Cardiac muscle cell (in vitro differentiated cells and primary cell): ENCODE results near the gene ARL10. TPM values are rescaled to one million over a fixed set of nuclear protein-coding genes. Genes with fewer than 3 reads are reported as not detected.
"Not testable (repeated sequence)": the region's sequence is repeated elsewhere in the genome, so short reads cannot be mapped to it uniquely, and the experiment has no call there.

Experiments
- DNase-seq, 2 donors: peaks; one replicate each; pipeline versions ENCODE4 v3.0.0 to v3.0.0-alpha.2; 2010 to 2017; ENCODE audit warnings: low read depth in 1 of 2, low spot score in 1 of 2
- H3K27ac ChIP-seq: fragments of 200-600 bp; sonication (generic); 2 replicates; pipeline ENCODE4 v1.5.1; 2016
- H3K27me3 ChIP-seq: fragments of 200-600 bp; sonication (generic); 2 replicates; pipeline ENCODE4 v1.6.0; 2016; ENCODE audit warnings: control low read depth
- H3K36me3 ChIP-seq: fragments of 200-600 bp; sonication (generic); 2 replicates; pipeline ENCODE4 v1.5.1; 2016; ENCODE audit warnings: control low read depth
- H3K4me1 ChIP-seq: fragments of 200-600 bp; sonication (generic); 2 replicates; pipeline ENCODE4 v1.8.1; 2017; ENCODE audit warnings: low read depth, mild to moderate bottlenecking, mixed run types
- H3K4me3 ChIP-seq: fragments of 200-600 bp; sonication (generic); 2 replicates; pipeline ENCODE4 v1.5.1; 2016; ENCODE audit warnings: mild to moderate bottlenecking
- H3K9me3 ChIP-seq: fragments of 200-600 bp; sonication (generic); 2 replicates; pipeline ENCODE4 v1.5.1; 2017; ENCODE audit warnings: low read depth, mild to moderate bottlenecking, control low read depth
- polyA plus RNA-seq: library from polyadenylated mRNA; unstranded; fragments of >200 nt; fragmentation: Nextera tagmentation; extraction: Ambion mirVana; gene quantifications from 2 replicates; pipeline ENCODE4 v1.2.1, GENCODE V29; 2016
- total RNA-seq: library from RNA; depleted of rRNA; stranded (reverse); fragments of >200 nt; gene quantifications from 2 replicates; pipeline ENCODE4 v1.2.3, GENCODE V29; 2016
- TF ChIP-seq, protein P1 (sequence below): IDR thresholded peaks from 2 replicates; pipeline ENCODE4 v1.5.1; 2012; ENCODE audit warnings: low read depth, mild to moderate bottlenecking, low read length

ARL10 gene
- total and polyA plus RNA-seq, 2 experiments from 2014 or later = 7.8 to 29.5 TPM

DNA sequence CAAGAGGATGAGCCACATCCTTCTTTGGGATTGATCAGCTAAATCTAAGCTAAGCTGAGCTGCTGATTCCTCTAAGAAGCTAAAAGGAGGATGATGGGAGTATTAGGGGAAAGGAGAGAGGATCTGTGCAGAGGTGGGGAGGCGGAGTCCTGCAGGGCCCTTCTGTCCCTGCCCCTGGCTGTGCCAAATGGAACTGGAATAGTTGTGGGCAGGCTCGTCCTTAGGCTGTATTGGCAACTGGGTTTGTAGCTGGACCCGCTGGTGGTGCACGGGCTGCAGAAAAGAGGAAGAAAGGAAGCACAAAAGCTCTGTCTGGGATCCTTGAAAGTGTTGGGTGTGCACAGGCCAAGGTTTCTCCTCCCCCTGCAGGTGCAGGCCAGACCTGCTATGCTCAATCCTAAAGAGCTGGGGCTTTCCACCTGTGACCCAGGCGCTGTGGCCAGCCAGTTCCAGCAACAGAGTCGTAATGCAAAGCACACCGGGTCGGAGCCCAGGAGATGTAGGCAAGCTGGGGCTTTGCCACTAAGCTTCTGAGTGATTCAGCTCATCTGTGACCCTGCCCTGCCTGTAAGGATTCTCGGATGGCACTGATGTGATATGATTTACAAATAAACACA is 41.3 kb downstream of the ARL10 start:
- peaks cover 5% of the 10 kb centered on the region for H3K4me1 ChIP-seq
- no peak overlapping the region for H3K27ac ChIP-seq
- no peaks in the 10 kb centered on the region for H3K9me3 ChIP-seq
- TF ChIP-seq, protein P1, sequence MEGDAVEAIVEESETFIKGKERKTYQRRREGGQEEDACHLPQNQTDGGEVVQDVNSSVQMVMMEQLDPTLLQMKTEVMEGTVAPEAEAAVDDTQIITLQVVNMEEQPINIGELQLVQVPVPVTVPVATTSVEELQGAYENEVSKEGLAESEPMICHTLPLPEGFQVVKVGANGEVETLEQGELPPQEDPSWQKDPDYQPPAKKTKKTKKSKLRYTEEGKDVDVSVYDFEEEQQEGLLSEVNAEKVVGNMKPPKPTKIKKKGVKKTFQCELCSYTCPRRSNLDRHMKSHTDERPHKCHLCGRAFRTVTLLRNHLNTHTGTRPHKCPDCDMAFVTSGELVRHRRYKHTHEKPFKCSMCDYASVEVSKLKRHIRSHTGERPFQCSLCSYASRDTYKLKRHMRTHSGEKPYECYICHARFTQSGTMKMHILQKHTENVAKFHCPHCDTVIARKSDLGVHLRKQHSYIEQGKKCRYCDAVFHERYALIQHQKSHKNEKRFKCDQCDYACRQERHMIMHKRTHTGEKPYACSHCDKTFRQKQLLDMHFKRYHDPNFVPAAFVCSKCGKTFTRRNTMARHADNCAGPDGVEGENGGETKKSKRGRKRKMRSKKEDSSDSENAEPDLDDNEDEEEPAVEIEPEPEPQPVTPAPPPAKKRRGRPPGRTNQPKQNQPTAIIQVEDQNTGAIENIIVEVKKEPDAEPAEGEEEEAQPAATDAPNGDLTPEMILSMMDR = no peak
- DNase-seq = no peak
- no peaks in the 10 kb centered on the region for H3K36me3 ChIP-seq
- H3K27me3 ChIP-seq = no peaks in the 10 kb centered on the region
- H3K4me3 ChIP-seq = no peak overlapping the region

DNA sequence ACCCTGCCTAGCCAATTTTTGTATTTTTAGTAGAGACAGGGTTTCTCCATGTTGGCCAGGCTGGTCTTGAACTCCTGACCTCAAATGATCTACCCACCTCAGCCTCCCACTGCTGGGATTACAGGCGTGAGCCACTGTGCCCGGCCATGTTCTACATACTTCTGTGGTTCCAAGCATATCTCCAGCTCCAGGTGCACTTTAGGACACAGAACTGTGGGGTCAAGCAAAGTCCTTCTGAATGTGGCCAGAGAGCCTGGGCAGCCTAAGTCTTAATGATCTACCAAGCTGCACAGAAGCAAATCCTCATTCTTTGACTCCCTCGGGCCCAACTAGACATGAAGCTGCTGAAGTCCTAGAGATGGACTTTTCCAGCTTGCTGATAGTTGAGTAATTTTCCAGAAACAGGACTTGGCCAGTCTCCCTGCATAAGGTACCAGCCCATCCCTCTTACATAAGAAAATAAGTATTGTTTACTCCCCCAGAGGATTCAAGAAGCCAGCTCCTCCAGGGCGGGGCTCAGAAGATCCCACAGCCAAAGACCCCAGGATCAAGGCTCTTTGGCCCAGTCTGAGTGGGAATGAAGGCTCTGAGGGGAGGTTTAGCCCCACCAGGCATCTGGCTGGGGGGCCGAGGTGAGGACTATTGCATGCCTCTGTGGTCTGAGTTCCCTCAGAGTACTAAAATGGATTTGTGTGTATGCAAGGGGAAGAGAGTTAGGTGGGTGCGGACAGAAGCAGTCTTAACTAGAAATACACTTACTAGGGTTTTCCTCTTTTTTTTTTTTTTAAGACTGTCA is 42.4 kb downstream of the ARL10 start:
- Histone ChIP-seq H3K4me3 (no peak overlapping the region), H3K4me1 (no peaks in the 10 kb centered on the region), H3K27ac (no peak overlapping the region), H3K36me3 (no peaks in the 10 kb centered on the region), H3K27me3 (no peaks in the 10 kb centered on the region), H3K9me3 (no peaks in the 10 kb centered on the region)
- no peak for DNase-seq
- TF ChIP-seq, protein P1 = no peak

DNA sequence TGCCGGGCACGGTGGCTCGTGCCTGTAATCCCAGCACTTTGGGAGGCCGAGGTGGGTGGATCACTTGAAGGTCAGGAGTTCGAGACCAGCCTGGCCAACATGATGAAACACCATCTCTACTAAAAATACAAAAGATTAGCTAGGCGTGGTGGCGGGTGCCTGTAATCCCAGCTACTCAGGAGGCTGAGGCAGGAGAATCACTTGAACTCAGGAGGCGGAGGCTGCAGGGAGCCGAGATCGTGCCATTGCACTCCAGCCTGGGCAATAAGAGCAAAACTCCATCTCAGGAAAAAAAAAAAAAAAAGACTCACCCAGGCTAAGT is 42.9 kb downstream of the ARL10 start:
- H3K9me3 ChIP-seq, H3K36me3 ChIP-seq, H3K27me3 ChIP-seq, H3K4me3 ChIP-seq, H3K4me1 ChIP-seq, H3K27ac ChIP-seq, DNase-seq: not testable (repeated sequence)

DNA sequence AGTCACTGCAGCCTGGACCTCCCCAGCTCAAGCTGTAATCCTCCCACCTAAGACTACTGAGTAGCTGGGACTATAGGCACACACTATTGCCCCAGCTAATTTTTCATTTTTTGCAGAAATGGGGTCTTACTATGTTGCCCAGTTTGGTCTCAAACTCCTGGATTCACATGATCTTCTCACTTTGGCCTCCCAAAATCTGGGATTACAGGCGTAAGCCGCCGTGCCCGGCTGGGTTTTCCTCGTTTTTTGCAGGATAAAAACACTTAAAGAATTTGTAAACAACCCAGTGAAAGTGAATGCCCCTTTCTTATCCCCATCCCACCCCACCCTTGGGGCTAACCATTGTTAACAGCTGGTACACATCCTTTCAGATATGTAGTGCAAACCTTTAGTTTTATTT is 43.3 kb downstream of the ARL10 start:
- Histone ChIP-seq H3K9me3 (no peaks in the 10 kb centered on the region), H3K4me3 (no peak overlapping the region), H3K27ac (no peak overlapping the region), H3K36me3 (no peaks in the 10 kb centered on the region), H3K4me1 (no peaks in the 10 kb centered on the region), H3K27me3 (no peaks in the 10 kb centered on the region)
- no peak for DNase-seq
- TF ChIP-seq, protein P1 = no peak

DNA sequence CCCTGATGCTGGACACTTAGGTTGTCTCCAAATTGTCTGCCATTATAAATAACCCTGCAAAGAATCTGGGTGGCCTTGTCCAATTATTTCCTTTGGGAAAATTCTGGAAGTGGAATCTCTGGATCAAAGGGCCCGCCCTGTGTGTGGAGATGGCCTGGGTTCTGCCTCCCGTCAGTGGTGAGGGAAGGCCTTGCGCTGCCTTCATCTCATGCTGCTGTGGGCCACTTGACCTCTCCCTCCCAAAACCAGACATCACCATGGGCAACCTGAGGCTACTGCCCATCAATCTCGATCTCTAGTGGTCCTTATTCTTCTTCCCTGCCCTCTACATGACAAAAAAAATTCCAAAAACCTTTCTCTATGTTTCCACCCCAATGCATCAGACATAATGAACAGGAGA is 44.5 kb downstream of the ARL10 start:
- peaks cover under 1% of the 10 kb centered on the region for H3K4me1 ChIP-seq
- no peak for DNase-seq
- no peaks in the 10 kb centered on the region for H3K27me3 ChIP-seq
- no peak overlapping the region for H3K4me3 ChIP-seq
- no peak overlapping the region for H3K27ac ChIP-seq
- TF ChIP-seq, protein P1 = no peak
- H3K36me3 ChIP-seq = no peaks in the 10 kb centered on the region
- H3K9me3 ChIP-seq = no peaks in the 10 kb centered on the region

DNA sequence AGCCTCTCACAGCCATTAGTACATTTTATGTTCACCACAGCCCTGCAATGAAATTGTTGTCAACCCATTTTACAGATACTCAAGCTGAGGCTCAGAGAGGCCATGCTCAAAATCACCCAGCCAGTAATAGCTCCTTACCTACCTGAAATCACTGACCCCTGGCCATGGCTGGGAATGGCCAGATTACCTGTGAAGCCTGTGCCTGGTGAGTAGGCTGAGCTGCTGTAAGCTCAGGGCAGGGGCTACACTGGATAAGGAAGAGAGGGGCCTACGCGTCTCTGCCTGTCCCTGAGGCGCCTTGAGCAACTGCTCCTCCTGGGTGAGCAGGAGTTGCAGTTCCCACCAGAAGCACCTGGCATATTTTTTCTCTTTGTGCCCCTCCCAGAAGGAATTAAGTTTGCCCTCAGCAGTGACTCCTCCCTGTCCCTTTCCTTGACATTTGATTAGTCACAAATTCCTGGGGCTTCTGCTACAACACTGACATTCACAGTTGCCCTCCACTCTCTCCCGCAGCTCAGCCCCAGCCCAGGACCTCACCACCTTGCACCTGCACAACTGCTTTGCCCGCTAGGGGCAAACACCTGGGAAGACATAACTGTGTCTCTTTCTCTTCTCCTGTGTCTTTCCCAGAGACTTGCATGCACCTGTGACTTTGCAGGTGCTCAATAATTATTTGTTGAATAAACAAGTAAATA is 45.3 kb downstream of the ARL10 start:
- no peak overlapping the region for H3K27ac ChIP-seq
- TF ChIP-seq, protein P1 = no peak
- peaks cover 9% of the 10 kb centered on the region for H3K4me1 ChIP-seq
- no peak for DNase-seq
- no peaks in the 10 kb centered on the region for H3K9me3 ChIP-seq
- no peaks in the 10 kb centered on the region for H3K27me3 ChIP-seq
- no peaks in the 10 kb centered on the region for H3K36me3 ChIP-seq
- no peak overlapping the region for H3K4me3 ChIP-seq
